ENCODE results near the gene KCNJ10. TPM values are rescaled to one million over a fixed set of nuclear protein-coding genes. Genes with fewer than 3 reads are reported as not detected.

Gene KCNJ10
- total RNA-seq, 1 donor from 2014 or later: not detected

- Mint-ChIP-seq H3K36me3 (ENCODE audit: unreplicated experiment) (no peaks in the 10 kb centered on the region), H3K27me3 (ENCODE audit: unreplicated experiment) (peaks cover 88% of the 10 kb centered on the region)
These were observed 7.5 kb upstream of the KCNJ10 start for GRCh38 chr1:160077486-160077885.

GRCh38 chr1:160076295-160076694 lies 6.3 kb upstream of the KCNJ10 start:
- peaks cover 7% of the 10 kb centered on the region for H3K4me1 Mint-ChIP-seq (ENCODE audit: unreplicated experiment)
- DNase-seq (ENCODE audit: extremely low spot score, unreplicated experiment): no peak
- H3K36me3 Mint-ChIP-seq (ENCODE audit: unreplicated experiment): no peaks in the 10 kb centered on the region
- no peak overlapping the region for H3K4me3 Mint-ChIP-seq (ENCODE audit: unreplicated experiment)
- H3K27me3 Mint-ChIP-seq (ENCODE audit: unreplicated experiment): peaks cover 86% of the 10 kb centered on the region
- H3K9me3 Mint-ChIP-seq (ENCODE audit: unreplicated experiment): no peaks in the 10 kb centered on the region
- H3K27ac Mint-ChIP-seq (ENCODE audit: unreplicated experiment): no peak overlapping the region
- TF ChIP-seq CTCF (IDR thresholded peaks at IDR 0.05): no peak

More at GRCh38 chr1:160077486-160077885, 7.5 kb upstream of the KCNJ10 start:
- H3K9me3 Mint-ChIP-seq (ENCODE audit: unreplicated experiment): no peaks in the 10 kb centered on the region
- H3K27ac Mint-ChIP-seq (ENCODE audit: unreplicated experiment): no peak overlapping the region
- no peak for DNase-seq (ENCODE audit: extremely low spot score, unreplicated experiment)
- H3K4me1 Mint-ChIP-seq (ENCODE audit: unreplicated experiment): peaks cover 7% of the 10 kb centered on the region
- no peak overlapping the region for H3K4me3 Mint-ChIP-seq (ENCODE audit: unreplicated experiment)
- no peak for TF ChIP-seq CTCF (IDR thresholded peaks at IDR 0.05)

GRCh38 chr1:160075836-160076235 lies 5.9 kb upstream of the KCNJ10 start:
- Mint-ChIP-seq H3K9me3 (ENCODE audit: unreplicated experiment) (no peaks in the 10 kb centered on the region), H3K36me3 (ENCODE audit: unreplicated experiment) (no peaks in the 10 kb centered on the region), H3K27ac (ENCODE audit: unreplicated experiment) (no peak overlapping the region), H3K4me3 (ENCODE audit: unreplicated experiment) (no peak overlapping the region), H3K4me1 (ENCODE audit: unreplicated experiment) (peaks cover 2% of the 10 kb centered on the region), H3K27me3 (ENCODE audit: unreplicated experiment) (peaks cover 83% of the 10 kb centered on the region)
- TF ChIP-seq CTCF (IDR thresholded peaks at IDR 0.05): no peak
- DNase-seq (ENCODE audit: extremely low spot score, unreplicated experiment): no peak

GRCh38 chr1:160074865-160075264 lies 4.9 kb upstream of the KCNJ10 start:
- H3K9me3 Mint-ChIP-seq (ENCODE audit: unreplicated experiment): no peaks in the 10 kb centered on the region
- H3K27me3 Mint-ChIP-seq (ENCODE audit: unreplicated experiment): peaks cover 81% of the 10 kb centered on the region
- no peaks in the 10 kb centered on the region for H3K36me3 Mint-ChIP-seq (ENCODE audit: unreplicated experiment)
- no peak for TF ChIP-seq CTCF (IDR thresholded peaks at IDR 0.05)
- H3K4me3 Mint-ChIP-seq (ENCODE audit: unreplicated experiment): no peak overlapping the region
- H3K4me1 Mint-ChIP-seq (ENCODE audit: unreplicated experiment): peaks cover 7% of the 10 kb centered on the region
- DNase-seq (ENCODE audit: extremely low spot score, unreplicated experiment): no peak
- no peak overlapping the region for H3K27ac Mint-ChIP-seq (ENCODE audit: unreplicated experiment)

- TF ChIP-seq CTCF (IDR thresholded peaks at IDR 0.05): no peak
- Mint-ChIP-seq H3K27ac (ENCODE audit: unreplicated experiment) (no peak overlapping the region), H3K9me3 (ENCODE audit: unreplicated experiment) (no peaks in the 10 kb centered on the region)
These were observed 1.3 kb upstream of the KCNJ10 start for GRCh38 chr1:160071289-160071688.

More at GRCh38 chr1:160071289-160071688, 1.3 kb upstream of the KCNJ10 start:
- Mint-ChIP-seq H3K4me1 (ENCODE audit: unreplicated experiment) (peaks cover 7% of the 10 kb centered on the region), H3K36me3 (ENCODE audit: unreplicated experiment) (no peaks in the 10 kb centered on the region), H3K4me3 (ENCODE audit: unreplicated experiment) (no peak overlapping the region), H3K27me3 (ENCODE audit: unreplicated experiment) (peaks cover 83% of the 10 kb centered on the region)
- no peak for DNase-seq (ENCODE audit: extremely low spot score, unreplicated experiment)

Data from osteocyte (in vitro differentiated cells).